GM04503 (cell line): ENCODE data around the gene CDK13.
"Not testable (repeated sequence)": the region's sequence is repeated elsewhere in the genome, so short reads cannot be mapped to it uniquely, and the experiment has no call there.

Experiments used
- DNase-seq: peaks from one replicate; pipeline ENCODE4 v3.0.0-alpha.2; 2012; ENCODE audit warnings: low read depth

CDK13 gene

GRCh38 chr7:40098810-40099209 lies 148.8 kb downstream of the CDK13 start:
- no peak for DNase-seq

DNA sequence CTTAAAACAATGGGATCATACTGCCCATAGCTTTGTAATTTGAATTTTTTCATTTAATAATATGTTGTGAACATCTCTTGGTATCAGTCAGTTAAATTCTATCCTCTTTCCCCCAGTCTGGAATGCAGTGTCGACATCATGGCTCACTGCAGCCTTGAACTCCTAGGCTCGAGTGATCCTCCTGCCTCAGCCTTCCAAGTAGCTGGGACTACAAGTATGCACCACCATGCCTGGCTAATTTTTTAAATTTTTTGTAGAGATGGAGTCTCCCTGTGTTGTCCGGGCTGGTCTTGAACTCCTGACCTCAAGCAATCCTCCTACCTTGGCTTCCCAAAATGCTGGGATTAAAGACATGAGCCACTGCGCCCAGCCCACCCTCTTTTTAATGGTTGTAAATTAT lies 149.8 kb downstream of the CDK13 start:
- DNase-seq: no peak

- no peak for DNase-seq
These were observed 151.1 kb downstream of the CDK13 start for GRCh38 chr7:40101201-40101600.

GRCh38 chr7:40102897-40103296 lies 152.8 kb downstream of the CDK13 start:
- DNase-seq: no peak

DNA sequence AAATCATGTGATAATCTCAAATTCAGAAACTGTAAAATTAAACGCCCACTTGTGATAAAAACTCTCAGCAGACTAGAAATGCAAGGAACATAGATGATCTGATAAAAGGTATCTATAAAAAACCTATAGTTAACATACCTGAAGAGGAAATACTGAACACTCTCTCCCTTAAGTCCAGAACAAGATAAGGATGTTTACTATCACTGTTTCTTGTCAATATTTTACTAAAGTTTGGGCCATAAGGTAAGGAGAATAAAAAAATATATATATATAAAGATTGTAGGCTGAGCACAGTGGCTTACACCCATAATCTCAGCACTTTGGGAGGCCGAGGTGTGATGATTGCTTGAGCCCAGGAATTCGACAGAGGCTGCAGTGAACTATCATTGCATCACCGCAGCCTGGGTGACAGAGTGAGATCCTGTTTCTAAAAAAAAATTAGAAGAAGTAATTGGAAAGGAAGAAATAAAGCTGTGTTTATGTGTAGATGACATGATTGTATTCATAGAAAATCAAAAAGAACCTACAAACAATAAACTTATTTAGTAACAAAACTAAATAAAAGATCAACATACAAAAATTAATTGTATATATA lies 155.9 kb downstream of the CDK13 start:
- no peak for DNase-seq

- no peak for DNase-seq
These were observed 165.9 kb downstream of the CDK13 start for GRCh38 chr7:40115936-40116335.

GRCh38 chr7:40117199-40117598 lies 167.1 kb downstream of the CDK13 start:
- DNase-seq: not testable (repeated sequence)

- DNase-seq: not testable (repeated sequence)
These were observed 168.1 kb downstream of the CDK13 start for GRCh38 chr7:40118201-40118600.

DNA sequence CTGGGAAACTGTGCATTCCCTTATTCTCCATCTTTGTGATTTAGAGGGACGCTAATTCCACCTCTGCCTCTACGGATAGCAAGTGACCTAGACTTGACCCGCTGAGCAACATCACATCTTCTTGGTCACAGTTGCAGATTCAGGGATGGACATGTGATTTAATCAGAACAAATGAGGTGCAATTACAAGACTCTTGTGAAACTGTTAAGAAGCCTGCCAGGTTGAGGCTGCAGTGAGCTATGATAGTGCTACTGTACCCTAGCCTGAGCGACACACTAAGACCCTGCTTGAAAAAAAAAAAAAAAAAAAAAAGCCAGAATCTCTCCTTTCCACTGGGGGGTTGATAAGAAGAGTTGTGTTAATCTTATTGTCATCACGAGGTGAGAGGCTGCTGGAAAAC lies 170.0 kb downstream of the CDK13 start:
- DNase-seq: no peak

GRCh38 chr7:40122100-40122939 lies 172.3 kb downstream of the CDK13 start:
- not testable (repeated sequence) for DNase-seq

GRCh38 chr7:40122940-40123254 lies 172.8 kb downstream of the CDK13 start:
- DNase-seq: no peak

- DNase-seq: peak; percentile 9
These were observed 183.7 kb downstream of the CDK13 start for GRCh38 chr7:40133561-40134427.

GRCh38 chr7:40134428-40135316 lies 184.6 kb downstream of the CDK13 start, which contains the start of the genes MPLKIP and SUGCT:
TSS of gene MPLKIP (minus strand) at chr7:40134622. CDS start at chr7:40134567, 55 bp downstream.
TSS of gene SUGCT (plus strand) at chr7:40135005.
- peak; percentile 62 for DNase-seq

DNA sequence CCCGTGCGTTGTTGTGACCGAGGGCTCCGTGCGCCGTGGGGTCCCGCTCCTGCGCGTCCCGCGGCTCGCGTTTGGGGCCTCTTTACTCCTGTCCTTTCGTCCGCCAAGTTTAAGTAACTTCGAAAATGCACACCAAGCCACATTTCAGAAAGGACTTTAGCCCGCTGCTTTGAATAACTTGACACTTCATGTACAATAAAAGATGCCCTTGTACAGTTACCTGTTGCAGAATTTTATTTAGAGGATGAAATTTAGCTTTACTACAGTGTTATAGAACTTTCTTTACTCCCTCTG lies 185.2 kb downstream of the CDK13 start:
- DNase-seq: no peak

- DNase-seq: no peak
These were observed 187.5 kb downstream of the CDK13 start for GRCh38 chr7:40137563-40137962.

DNA sequence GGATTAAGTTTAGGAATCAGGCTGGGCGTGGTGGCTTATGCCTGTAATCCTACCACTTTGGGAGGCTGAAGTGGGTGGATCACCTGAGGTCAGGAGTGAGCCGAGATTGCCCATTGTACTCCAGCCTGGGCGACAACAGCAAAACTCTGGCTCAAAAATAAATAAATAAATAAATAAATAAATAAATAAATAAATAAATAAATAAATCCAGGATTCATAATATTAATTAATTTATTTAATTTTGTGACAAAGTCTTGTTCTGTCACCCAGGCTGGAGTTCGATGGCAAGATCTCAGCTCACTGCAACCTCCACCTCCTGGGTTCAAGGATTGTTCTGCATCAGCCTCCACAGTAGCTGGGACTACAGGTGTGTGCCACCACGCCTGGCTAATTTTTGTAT lies 188.9 kb downstream of the CDK13 start:
- no peak for DNase-seq

- not testable (repeated sequence) for DNase-seq
These were observed 189.8 kb downstream of the CDK13 start for GRCh38 chr7:40139891-40140290.

GRCh38 chr7:40141916-40142315 lies 191.9 kb downstream of the CDK13 start:
- not testable (repeated sequence) for DNase-seq

GRCh38 chr7:40145596-40146130 lies 195.6 kb downstream of the CDK13 start:
- not testable (repeated sequence) for DNase-seq

DNA sequence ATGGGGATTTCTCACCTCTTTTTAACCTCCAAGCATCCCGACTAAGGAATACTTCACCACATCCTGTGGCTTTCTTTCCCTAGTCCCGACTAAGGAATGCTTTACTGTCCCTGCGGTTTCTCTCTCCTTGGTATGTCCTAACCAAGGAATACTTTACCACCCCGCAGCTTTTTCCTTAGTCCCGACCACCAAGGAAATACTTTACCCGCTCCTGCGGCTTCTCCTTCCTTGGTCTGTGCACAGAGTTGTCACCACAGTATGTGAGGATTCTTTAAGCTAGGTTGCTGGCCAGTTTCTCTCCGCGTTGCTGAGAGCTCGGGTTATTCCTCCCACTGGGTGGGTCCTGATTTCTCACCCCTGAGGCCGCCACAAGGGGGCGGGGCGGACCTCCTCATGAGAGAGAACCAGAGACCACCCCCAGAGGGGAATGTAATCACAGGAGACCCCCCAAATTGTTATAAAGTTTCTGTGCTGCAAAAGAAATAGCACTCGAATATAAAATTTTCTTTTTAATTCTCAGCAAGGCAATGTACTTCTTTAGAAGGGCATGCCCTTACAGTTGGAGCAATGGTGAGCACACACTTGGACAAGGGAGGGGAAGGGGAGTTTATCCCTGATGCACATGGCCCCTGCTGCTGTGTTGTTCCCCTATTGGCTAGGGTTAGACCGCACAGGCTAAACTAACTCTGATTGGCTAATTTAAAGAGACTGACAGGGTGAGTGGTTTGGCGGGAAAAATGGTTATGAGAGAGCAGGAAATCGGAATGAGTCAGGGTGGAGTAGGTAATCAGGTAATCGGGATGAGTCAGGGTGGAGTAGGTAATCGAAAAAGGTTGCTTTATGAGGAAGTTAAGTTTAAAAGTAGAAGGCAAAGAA lies 197.6 kb downstream of the CDK13 start:
- DNase-seq: no peak

DNA sequence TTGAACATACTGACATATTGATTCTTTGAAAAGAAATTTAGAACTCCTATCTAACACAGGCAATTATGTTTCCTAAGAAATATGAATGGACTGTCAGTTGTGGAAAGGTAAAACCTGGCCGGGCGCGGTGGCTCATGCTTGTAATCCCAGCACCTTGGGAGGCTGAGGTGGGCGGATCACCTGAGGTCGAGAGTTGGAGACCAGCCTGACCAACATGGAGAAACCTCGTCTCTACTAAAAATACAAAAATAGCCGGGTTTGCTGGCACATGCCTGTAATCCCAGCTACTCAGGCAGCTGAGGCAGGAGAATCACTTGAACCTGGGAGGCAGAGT lies 198.2 kb downstream of the CDK13 start:
- not testable (repeated sequence) for DNase-seq
